Stomach (tissue), 9 donors: ENCODE measurements around the gene MLXIP. TPM values are rescaled to one million over a fixed set of nuclear protein-coding genes. Genes with fewer than 3 reads are reported as not detected.
A peak's percentile ranks its signal among the peaks of the same experiment; 100 is the strongest.
"Not testable (repeated sequence)": the region's sequence is repeated elsewhere in the genome, so short reads cannot be mapped to it uniquely, and the experiment has no call there.

Source experiments
- DNase-seq, 2 donors: peaks; one replicate each; pipeline versions ENCODE4 v3.0.0 to v3.0.0-alpha.2; 2013 to 2019
- H3K27ac ChIP-seq, 5 donors: fragments of 200-600 bp in 4 of 5; sonication (generic) in 4 of 5; one replicate each; pipeline ENCODE4 v1.5.1; 2013 to 2019; ENCODE audit warnings: mild to moderate bottlenecking in 1 of 5, moderate library complexity in 1 of 5
- H3K27me3 ChIP-seq, 3 donors: fragments of 200-600 bp; sonication (generic); one replicate each; pipeline ENCODE4 v1.5.1; 2017 to 2019; ENCODE audit warnings: mixed run types in 1 of 3
- H3K36me3 ChIP-seq, 4 donors: fragments of 200-600 bp; sonication (generic); 1 replicate in 3 of 4; 2 replicates in 1 of 4; pipeline ENCODE4 v1.5.1; 2016 to 2019
- H3K4me1 ChIP-seq, 4 donors: fragments of 200-600 bp; sonication (generic); one replicate each; pipeline ENCODE4 v1.5.1; 2016 to 2019
- H3K4me3 ChIP-seq, 4 donors: fragments of 200-600 bp; sonication (generic) in 3 of 4; one replicate each; pipeline ENCODE4 v1.5.1; 2016 to 2019; ENCODE audit warnings: mild to moderate bottlenecking in 1 of 4
- H3K9me3 ChIP-seq, 4 donors: fragments of 200-600 bp; sonication (generic); one replicate each; pipeline ENCODE4 v1.5.1; 2016 to 2019
- CTCF ChIP-seq, 7 experiments: fragments of 450-650 bp in 4 of 7; fragments of 200-600 bp in 3 of 7; sonication (generic) in 3 of 7; IDR thresholded peaks; one replicate each; pipeline ENCODE4 v1.5.1; 2016 to 2019; ENCODE audit warnings: antibody characterized with exemption in 7 of 7, control low read depth in 2 of 7, mild to moderate bottlenecking in 1 of 7
- EP300 ChIP-seq: sonication (generic); formaldehyde crosslinking; IDR thresholded peaks from one replicate; pipeline ENCODE4 v1.6.1; 2017; ENCODE audit warnings: antibody characterized with exemption
- POLR2A ChIP-seq, 4 donors: fragments of 450-650 bp; IDR thresholded peaks; one replicate each; pipeline ENCODE4 v1.6.1; 2016; ENCODE audit warnings: antibody characterized with exemption in 4 of 4, control low read depth in 2 of 4, mild to moderate bottlenecking in 1 of 4, moderate library complexity in 1 of 4
- POLR2AphosphoS5 ChIP-seq, 3 donors: sonication (generic); formaldehyde crosslinking; IDR thresholded peaks; one replicate each; pipeline ENCODE4 v1.6.1; 2016; ENCODE audit warnings: antibody characterized with exemption in 3 of 3
- WGBS, 5 donors: extraction: QIAGEN DNeasy Blood & Tissue Kit in 3 of 5; methylation state at CpG; one replicate each; pipeline versions ENCODE4 v1.1.5 to v1.1.7; 2013 to 2018; 5-methylcytosine and 5-hydroxymethylcytosine counted together
- intact Hi-C: fragments of 100-400 bp; cut with DNase I; formaldehyde crosslinking; loops from one replicate; pipeline ENCODE4 v1.15.1; 2023; ENCODE audit warnings: low total_unique reads
- polyA plus RNA-seq, 3 donors: library from polyadenylated mRNA; stranded (reverse); fragments of 200-250 nt; gene quantifications; one replicate each; pipeline ENCODE4 v1.2.3, GENCODE V29; 2013
- total RNA-seq, 5 donors: library from RNA; depleted of rRNA; stranded (reverse); fragments of >200 nt; gene quantifications; one replicate each; pipeline versions ENCODE4 v1.1.0 to v1.2.3, GENCODE V29; 2014 to 2016
- donor health status: healthy with polysubstance abuse.
- donor health status: Bipolar disorder and iron deficiency.
- donor health status: healthy.

Gene MLXIP
- total and polyA plus RNA-seq, 8 donors: 12.3 to 140 (median 34.8) TPM

GRCh38 chr12:122050706-122051105 is 27.9 kb upstream of the MLXIP start:
- no peak for TF ChIP-seq EP300
- TF ChIP-seq POLR2A (IDR thresholded peaks at IDR 0.05): no peak
- no peak for TF ChIP-seq POLR2AphosphoS5 (IDR thresholded peaks at IDR 0.05)
- TF ChIP-seq CTCF (IDR thresholded peaks at IDR 0.05): no peak
- Histone ChIP-seq H3K36me3 (peaks cover 0 to 44% (median 36%) of the 10 kb centered on the region in 4 donors), H3K27ac (peak overlapping the region in 4 of 5 donors; percentile 20 to 77 (median 42)), H3K27me3 (no peaks in the 10 kb centered on the region), H3K9me3 (no peaks in the 10 kb centered on the region), H3K4me3 (no peak overlapping the region), H3K4me1 (peaks cover 5 to 37% (median 20%) of the 10 kb centered on the region in 4 donors)
- intact Hi-C loops: loop anchor here (5.0 kb wide), 1 partner anchor 77 kb away; no protein-coding TSS in a partner anchor
- 89 to 92% (median 91%) methylated on average over 20 of the region's 20 CpGs for WGBS, 5 donors
- no peak for DNase-seq

- peak in 1 of 2 donors; percentile 43 for DNase-seq
- intact Hi-C loops: loop anchor here (5.0 kb wide), 1 partner anchor 76 kb away; no protein-coding TSS in a partner anchor
- Histone ChIP-seq H3K36me3 (peaks cover 0 to 40% (median 35%) of the 10 kb centered on the region in 4 donors), H3K9me3 (no peaks in the 10 kb centered on the region), H3K4me1 (peaks cover 5 to 40% (median 20%) of the 10 kb centered on the region in 4 donors), H3K27ac (peak overlapping the region in 4 of 5 donors; percentile 20 to 77 (median 42)), H3K27me3 (no peaks in the 10 kb centered on the region), H3K4me3 (no peak overlapping the region)
- no peak for TF ChIP-seq POLR2AphosphoS5 (IDR thresholded peaks at IDR 0.05)
- no peak for TF ChIP-seq EP300
- no peak for TF ChIP-seq POLR2A (IDR thresholded peaks at IDR 0.05)
- TF ChIP-seq CTCF (IDR thresholded peaks at IDR 0.05): no peak
- WGBS, 5 donors: 31 to 58% (median 55%) methylated on average over 5 to 14 of the region's 14 CpGs
These were observed 27.2 kb upstream of the MLXIP start for GRCh38 chr12:122051231-122051876.

DNA sequence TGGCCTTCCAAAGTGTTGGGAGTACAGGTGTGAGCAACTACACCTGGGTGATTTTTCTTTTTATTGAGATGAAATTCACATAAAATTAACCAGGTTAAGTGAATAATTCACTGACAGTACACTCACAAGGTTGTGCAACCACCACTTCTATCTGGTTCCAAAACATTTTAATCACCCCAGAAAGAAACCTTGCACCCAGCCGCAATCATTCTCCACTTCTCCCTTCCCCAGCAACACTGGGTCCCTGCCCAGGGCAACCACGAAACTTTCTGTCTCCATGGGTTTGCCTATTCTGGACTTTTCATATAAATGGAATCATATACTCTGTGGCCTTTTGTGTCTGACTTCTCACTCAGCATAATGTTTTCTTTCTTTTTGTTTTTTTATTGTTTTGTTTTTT is 26.3 kb upstream of the MLXIP start:
- Histone ChIP-seq H3K9me3 (no peaks in the 10 kb centered on the region), H3K4me3 (no peak overlapping the region), H3K27ac (peak overlapping the region in 2 of 5 donors; percentile 42 to 77), H3K27me3 (no peaks in the 10 kb centered on the region), H3K4me1 (peaks cover 5 to 49% (median 20%) of the 10 kb centered on the region in 4 donors), H3K36me3 (peaks cover 0 to 39% (median 35%) of the 10 kb centered on the region in 4 donors)
- intact Hi-C loops: loop anchor here (5.0 kb wide), 1 partner anchor 75 kb away; no protein-coding TSS in a partner anchor
- no peak for TF ChIP-seq CTCF (IDR thresholded peaks at IDR 0.05)
- no peak for TF ChIP-seq EP300
- TF ChIP-seq POLR2A (IDR thresholded peaks at IDR 0.05): no peak
- TF ChIP-seq POLR2AphosphoS5 (IDR thresholded peaks at IDR 0.05): no peak
- DNase-seq: no peak
- 72 to 87% (median 86%) methylated on average over 2 of the region's 2 CpGs for WGBS, 5 donors

- no peak for DNase-seq
- TF ChIP-seq EP300 (no peak), POLR2AphosphoS5 (IDR thresholded peaks at IDR 0.05) (no peak), CTCF (IDR thresholded peaks at IDR 0.05) (no peak), POLR2A (IDR thresholded peaks at IDR 0.05) (no peak)
- H3K4me1 ChIP-seq: peaks cover 5 to 70% (median 26%) of the 10 kb centered on the region in 4 donors
- H3K9me3 ChIP-seq: no peaks in the 10 kb centered on the region
- WGBS, 5 donors: 92 to 94% (median 93%) methylated on average over 24 to 27 of the region's 27 CpGs
- intact Hi-C loops: loop anchor here (5.0 kb wide), 1 partner anchor 72 kb away; no protein-coding TSS in a partner anchor
- peaks cover 0 to 42% (median 37%) of the 10 kb centered on the region in 4 donors for H3K36me3 ChIP-seq
- no peak overlapping the region for H3K27ac ChIP-seq
- no peak overlapping the region for H3K4me3 ChIP-seq
- H3K27me3 ChIP-seq: no peaks in the 10 kb centered on the region
These were observed 23.6 kb upstream of the MLXIP start for GRCh38 chr12:122054842-122055520.

- Histone ChIP-seq H3K4me1 (peaks cover 5 to 76% (median 25%) of the 10 kb centered on the region in 4 donors), H3K27ac (peak overlapping the region in 1 of 5 donors; percentile 47), H3K36me3 (peaks cover 0 to 47% (median 37%) of the 10 kb centered on the region in 4 donors)
- DNase-seq, H3K27me3 ChIP-seq, intact Hi-C loops, H3K9me3 ChIP-seq, H3K4me3 ChIP-seq: not testable (repeated sequence)
- 91 to 97% (median 94%) methylated on average over 7 of the region's 7 CpGs for WGBS, 5 donors
These were observed 22.1 kb upstream of the MLXIP start for GRCh38 chr12:122056406-122056805.
